WTC11 (cell line): ENCODE measurements around the gene FBXO2. TPM values are rescaled to one million over a fixed set of nuclear protein-coding genes. Genes with fewer than 3 reads are reported as not detected.

Experiments used
- ATAC-seq: fragments of 200-7000 bp; cut with Tn5 transposase; 2 replicates; pipeline ENCODE4 v1.10.0; 2021; ENCODE audit warnings: mild to moderate bottlenecking, moderate library complexity
- CTCF ChIA-PET: fragments of 300-600 bp; sonication (Branson Sonifier 250); formaldehyde crosslinking; loops from one replicate; lab custom pipeline; 2021; ENCODE audit warnings: antibody characterized with exemption; lab: Charles Lee
- POLR2A ChIA-PET: fragments of 350-600 bp; sonication (Branson Sonifier 250); formaldehyde crosslinking; loops from one replicate; lab custom pipeline; 2021; ENCODE audit warnings: antibody characterized with exemption; lab: Charles Lee
- DNase-seq: peaks from one replicate; pipeline ENCODE4 v3.0.0; 2021; ENCODE audit warnings: low spot score
- H3K27ac Mint-ChIP-seq: 2 replicates; pipeline ENCODE4 v1.8.0; 2021; ENCODE audit warnings: mixed read lengths
- H3K27me3 Mint-ChIP-seq: 2 replicates; pipeline ENCODE4 v1.8.0; 2021; ENCODE audit warnings: low read depth, mild to moderate bottlenecking, moderate library complexity, mixed read lengths
- H3K36me3 Mint-ChIP-seq: 2 replicates; pipeline ENCODE4 v1.8.0; 2021; ENCODE audit warnings: mixed read lengths
- H3K4me1 Mint-ChIP-seq: 2 replicates; pipeline ENCODE4 v1.8.0; 2022; ENCODE audit warnings: mixed read lengths
- H3K4me3 Mint-ChIP-seq: 2 replicates; pipeline ENCODE4 v1.8.0; 2021; ENCODE audit warnings: mild to moderate bottlenecking, moderate library complexity, mixed read lengths
- H3K9me3 Mint-ChIP-seq: 2 replicates; pipeline ENCODE4 v1.8.0; 2021; ENCODE audit warnings: mixed read lengths
- ARID4B ChIP-seq: sonication (generic); formaldehyde crosslinking; IDR thresholded peaks from 2 replicates; pipeline ENCODE4 v1.8.0; 2023; ENCODE audit warnings: missing genetic modification reagents, mild to moderate bottlenecking, borderline replicate concordance
- JAZF1 ChIP-seq: fragments of 250-450 bp; sonication (Bioruptor Pico); IDR thresholded peaks from 2 replicates; pipeline ENCODE4 v1.9.0; 2021; ENCODE audit warnings: moderate library complexity, mild to moderate bottlenecking, inconsistent platforms
- KAT7 ChIP-seq: sonication (generic); formaldehyde crosslinking; IDR thresholded peaks from 2 replicates; pipeline ENCODE4 v1.8.1; 2023; ENCODE audit warnings: missing genetic modification reagents, mild to moderate bottlenecking, borderline replicate concordance
- MYBL2 ChIP-seq: sonication (generic); formaldehyde crosslinking; IDR thresholded peaks from 2 replicates; pipeline ENCODE4 v1.8.1; 2023; ENCODE audit warnings: mild to moderate bottlenecking, moderate library complexity, missing genetic modification reagents
- RELA ChIP-seq: sonication (generic); formaldehyde crosslinking; IDR thresholded peaks from 2 replicates; pipeline ENCODE4 v1.8.1; 2022; ENCODE audit warnings: missing genetic modification reagents, mild to moderate bottlenecking, borderline replicate concordance
- SMAD4 ChIP-seq: sonication (generic); formaldehyde crosslinking; IDR thresholded peaks from 2 replicates; pipeline ENCODE4 v1.8.0; 2022; ENCODE audit warnings: mild to moderate bottlenecking, missing genetic modification reagents
- ZNF219 ChIP-seq: sonication (generic); formaldehyde crosslinking; IDR thresholded peaks from 2 replicates; pipeline ENCODE4 v1.8.0; 2023; ENCODE audit warnings: missing genetic modification reagents, mild to moderate bottlenecking, borderline replicate concordance
- ZNF425 ChIP-seq: fragments of 250-450 bp; sonication (Bioruptor Pico); conservative IDR thresholded peaks from 2 replicates; pipeline ENCODE4 v1.9.0; 2021; ENCODE audit warnings: mild to moderate bottlenecking
- total RNA-seq: library from RNA; stranded (reverse); gene quantifications from 3 replicates; pipeline ENCODE4 v1.2.3, GENCODE V29; 2021
- TF ChIP-seq, protein P1 (sequence below): sonication (generic); formaldehyde crosslinking; conservative IDR thresholded peaks from 2 replicates; pipeline ENCODE4 v1.8.1; 2023; ENCODE audit warnings: mild to moderate bottlenecking, low read depth, missing genetic modification reagents, moderate library complexity
- TF ChIP-seq, protein P2 (sequence below): sonication (generic); formaldehyde crosslinking; IDR thresholded peaks from 2 replicates; pipeline ENCODE4 v1.8.1; 2023; ENCODE audit warnings: mild to moderate bottlenecking, missing genetic modification reagents
- TF ChIP-seq, protein P3 (sequence below): sonication (generic); formaldehyde crosslinking; IDR thresholded peaks from 2 replicates; pipeline ENCODE4 v1.8.0; 2022; ENCODE audit warnings: mild to moderate bottlenecking, missing genetic modification reagents

Gene FBXO2
- total RNA-seq, 1 experiment from 2014 or later, result 58.2 TPM

- TF ChIP-seq, protein P1, sequence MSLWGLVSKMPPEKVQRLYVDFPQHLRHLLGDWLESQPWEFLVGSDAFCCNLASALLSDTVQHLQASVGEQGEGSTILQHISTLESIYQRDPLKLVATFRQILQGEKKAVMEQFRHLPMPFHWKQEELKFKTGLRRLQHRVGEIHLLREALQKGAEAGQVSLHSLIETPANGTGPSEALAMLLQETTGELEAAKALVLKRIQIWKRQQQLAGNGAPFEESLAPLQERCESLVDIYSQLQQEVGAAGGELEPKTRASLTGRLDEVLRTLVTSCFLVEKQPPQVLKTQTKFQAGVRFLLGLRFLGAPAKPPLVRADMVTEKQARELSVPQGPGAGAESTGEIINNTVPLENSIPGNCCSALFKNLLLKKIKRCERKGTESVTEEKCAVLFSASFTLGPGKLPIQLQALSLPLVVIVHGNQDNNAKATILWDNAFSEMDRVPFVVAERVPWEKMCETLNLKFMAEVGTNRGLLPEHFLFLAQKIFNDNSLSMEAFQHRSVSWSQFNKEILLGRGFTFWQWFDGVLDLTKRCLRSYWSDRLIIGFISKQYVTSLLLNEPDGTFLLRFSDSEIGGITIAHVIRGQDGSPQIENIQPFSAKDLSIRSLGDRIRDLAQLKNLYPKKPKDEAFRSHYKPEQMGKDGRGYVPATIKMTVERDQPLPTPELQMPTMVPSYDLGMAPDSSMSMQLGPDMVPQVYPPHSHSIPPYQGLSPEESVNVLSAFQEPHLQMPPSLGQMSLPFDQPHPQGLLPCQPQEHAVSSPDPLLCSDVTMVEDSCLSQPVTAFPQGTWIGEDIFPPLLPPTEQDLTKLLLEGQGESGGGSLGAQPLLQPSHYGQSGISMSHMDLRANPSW (CRISPR knock-in tag), result no peak
- no peak for TF ChIP-seq ZNF425 (CRISPR knock-in tag)
- TF ChIP-seq JAZF1, result no peak
- TF ChIP-seq RELA (CRISPR knock-in tag), result no peak
- TF ChIP-seq ARID4B (CRISPR knock-in tag), result no peak
- TF ChIP-seq ZNF219 (CRISPR knock-in tag), result no peak
Measured at GRCh38 chr1:11617741-11618140, 36.5 kb downstream of the FBXO2 start (continued).

DNA sequence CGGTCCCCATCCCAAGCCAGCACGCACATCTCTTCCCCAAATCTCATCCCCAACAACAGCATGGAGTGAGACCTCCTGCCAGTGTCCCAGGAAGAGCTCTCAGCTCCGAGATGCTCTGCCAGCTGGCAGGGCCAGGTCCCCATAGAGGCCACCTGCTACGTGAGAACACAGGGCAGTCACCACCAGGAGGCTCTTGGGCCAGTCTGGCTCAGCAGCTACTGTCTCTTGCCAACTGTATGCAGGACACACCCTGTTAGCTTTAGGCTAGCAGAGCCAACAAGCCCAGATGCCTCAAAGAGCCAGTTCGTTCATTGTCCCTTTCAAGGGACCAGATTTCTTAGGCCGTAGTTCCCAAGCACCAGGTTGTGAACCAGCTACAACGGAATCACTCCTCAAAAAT, 36.9 kb downstream of the FBXO2 start:
- H3K4me1 Mint-ChIP-seq, result peaks cover 4% of the 10 kb centered on the region; the same call in 1 of the 2 replicates
- H3K4me3 Mint-ChIP-seq, result no peak overlapping the region
- H3K27me3 Mint-ChIP-seq, result no peaks in the 10 kb centered on the region; the same call in 1 of the 2 replicates
- no peaks in the 10 kb centered on the region for H3K36me3 Mint-ChIP-seq
- no peak; the same call in 1 of the 2 replicates for ATAC-seq
- no peak overlapping the region; the same call in 1 of the 2 replicates for H3K27ac Mint-ChIP-seq
- ChIA-PET CTCF (interaction anchor here (0.5 to 2.4 kb wide), 11 partner anchors 9 to 139 kb away, joined by 3 to 10 read pairs (median 3); partner anchors contain the start of genes DISP3 and FBXO6), POLR2A (no interaction called here)
- TF ChIP-seq, protein P2, sequence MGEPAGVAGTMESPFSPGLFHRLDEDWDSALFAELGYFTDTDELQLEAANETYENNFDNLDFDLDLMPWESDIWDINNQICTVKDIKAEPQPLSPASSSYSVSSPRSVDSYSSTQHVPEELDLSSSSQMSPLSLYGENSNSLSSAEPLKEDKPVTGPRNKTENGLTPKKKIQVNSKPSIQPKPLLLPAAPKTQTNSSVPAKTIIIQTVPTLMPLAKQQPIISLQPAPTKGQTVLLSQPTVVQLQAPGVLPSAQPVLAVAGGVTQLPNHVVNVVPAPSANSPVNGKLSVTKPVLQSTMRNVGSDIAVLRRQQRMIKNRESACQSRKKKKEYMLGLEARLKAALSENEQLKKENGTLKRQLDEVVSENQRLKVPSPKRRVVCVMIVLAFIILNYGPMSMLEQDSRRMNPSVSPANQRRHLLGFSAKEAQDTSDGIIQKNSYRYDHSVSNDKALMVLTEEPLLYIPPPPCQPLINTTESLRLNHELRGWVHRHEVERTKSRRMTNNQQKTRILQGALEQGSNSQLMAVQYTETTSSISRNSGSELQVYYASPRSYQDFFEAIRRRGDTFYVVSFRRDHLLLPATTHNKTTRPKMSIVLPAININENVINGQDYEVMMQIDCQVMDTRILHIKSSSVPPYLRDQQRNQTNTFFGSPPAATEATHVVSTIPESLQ (CRISPR knock-in tag), result no peak
- TF ChIP-seq, protein P3, sequence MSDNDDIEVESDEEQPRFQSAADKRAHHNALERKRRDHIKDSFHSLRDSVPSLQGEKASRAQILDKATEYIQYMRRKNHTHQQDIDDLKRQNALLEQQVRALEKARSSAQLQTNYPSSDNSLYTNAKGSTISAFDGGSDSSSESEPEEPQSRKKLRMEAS (CRISPR knock-in tag), result no peak
- TF ChIP-seq SMAD4 (CRISPR knock-in tag) (no peak), KAT7 (CRISPR knock-in tag) (no peak), MYBL2 (CRISPR knock-in tag) (no peak)
- no peaks in the 10 kb centered on the region for H3K9me3 Mint-ChIP-seq
- no peak for DNase-seq
